Esophagus muscularis mucosa (tissue), 4 donors: ENCODE results near the gene RNF167.

Experiments
- EP300 ChIP-seq: sonication (generic); formaldehyde crosslinking; IDR thresholded peaks from one replicate; pipeline ENCODE4 v1.6.1; 2017; ENCODE audit warnings: antibody characterized with exemption
- POLR2A ChIP-seq: fragments of 450-650 bp; IDR thresholded peaks from one replicate; pipeline ENCODE4 v1.6.1; 2017; ENCODE audit warnings: antibody characterized with exemption, moderate library complexity, mild to moderate bottlenecking, low read depth
- POLR2AphosphoS5 ChIP-seq, 2 donors: sonication (generic); formaldehyde crosslinking; IDR thresholded peaks; one replicate each; pipeline ENCODE4 v1.6.1; 2017; ENCODE audit warnings: antibody characterized with exemption in 2 of 2
- TF ChIP-seq, protein P1 (sequence below), 3 experiments: fragments of 200-600 bp in 2 of 3; fragments of 450-650 bp in 1 of 3; sonication (generic) in 2 of 3; IDR thresholded peaks; one replicate each; pipeline ENCODE4 v1.5.1; 2017 to 2019; ENCODE audit warnings: antibody characterized with exemption in 3 of 3, mild to moderate bottlenecking in 2 of 3, moderate library complexity in 1 of 3

DNA sequence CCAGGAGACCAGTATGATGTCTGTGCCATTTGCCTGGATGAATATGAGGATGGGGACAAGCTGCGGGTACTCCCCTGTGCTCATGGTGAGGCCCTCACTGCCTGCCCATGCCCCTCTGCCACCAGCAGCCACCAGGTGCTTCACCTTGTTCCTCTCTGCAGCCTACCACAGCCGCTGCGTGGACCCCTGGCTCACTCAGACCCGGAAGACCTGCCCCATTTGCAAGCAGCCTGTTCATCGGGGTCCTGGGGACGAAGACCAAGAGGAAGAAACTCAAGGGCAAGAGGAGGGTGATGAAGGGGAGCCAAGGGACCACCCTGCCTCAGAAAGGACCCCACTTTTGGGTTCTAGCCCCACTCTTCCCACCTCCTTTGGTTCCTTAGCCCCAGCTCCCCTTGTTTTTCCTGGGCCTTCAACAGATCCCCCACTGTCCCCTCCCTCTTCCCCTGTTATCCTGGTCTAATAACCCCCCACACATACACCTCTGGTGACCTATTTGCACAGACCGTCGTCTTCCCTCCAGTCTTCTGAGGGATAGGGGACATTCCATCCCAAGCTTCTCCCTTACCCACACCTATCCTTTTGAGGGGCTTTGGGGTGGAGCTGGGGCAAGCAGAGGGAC, 4.6 kb downstream of the RNF167 start:
- TF ChIP-seq, protein P1, sequence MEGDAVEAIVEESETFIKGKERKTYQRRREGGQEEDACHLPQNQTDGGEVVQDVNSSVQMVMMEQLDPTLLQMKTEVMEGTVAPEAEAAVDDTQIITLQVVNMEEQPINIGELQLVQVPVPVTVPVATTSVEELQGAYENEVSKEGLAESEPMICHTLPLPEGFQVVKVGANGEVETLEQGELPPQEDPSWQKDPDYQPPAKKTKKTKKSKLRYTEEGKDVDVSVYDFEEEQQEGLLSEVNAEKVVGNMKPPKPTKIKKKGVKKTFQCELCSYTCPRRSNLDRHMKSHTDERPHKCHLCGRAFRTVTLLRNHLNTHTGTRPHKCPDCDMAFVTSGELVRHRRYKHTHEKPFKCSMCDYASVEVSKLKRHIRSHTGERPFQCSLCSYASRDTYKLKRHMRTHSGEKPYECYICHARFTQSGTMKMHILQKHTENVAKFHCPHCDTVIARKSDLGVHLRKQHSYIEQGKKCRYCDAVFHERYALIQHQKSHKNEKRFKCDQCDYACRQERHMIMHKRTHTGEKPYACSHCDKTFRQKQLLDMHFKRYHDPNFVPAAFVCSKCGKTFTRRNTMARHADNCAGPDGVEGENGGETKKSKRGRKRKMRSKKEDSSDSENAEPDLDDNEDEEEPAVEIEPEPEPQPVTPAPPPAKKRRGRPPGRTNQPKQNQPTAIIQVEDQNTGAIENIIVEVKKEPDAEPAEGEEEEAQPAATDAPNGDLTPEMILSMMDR (IDR thresholded peaks at IDR 0.05): no peak
- TF ChIP-seq POLR2AphosphoS5 (IDR thresholded peaks at IDR 0.05) (no peak), POLR2A (no peak), EP300 (no peak)
